Activated CD4-positive, alpha-beta T cell treated with anti-CD3 and anti-CD28 coated beads, Interleukin-2, Interleukin-6, amounts not matched to agents 100 ng/mL and 50 ng/mL, durations not matched to agents 16 hours and 8 hours (primary cell): ENCODE results near the gene RELCH.
A peak's percentile ranks its signal among the peaks of the same experiment; 100 is the strongest.

ENCODE experiments used
- DNase-seq: peaks from one replicate; pipeline ENCODE4 v3.0.0-alpha.2; 2020

RELCH gene

DNA sequence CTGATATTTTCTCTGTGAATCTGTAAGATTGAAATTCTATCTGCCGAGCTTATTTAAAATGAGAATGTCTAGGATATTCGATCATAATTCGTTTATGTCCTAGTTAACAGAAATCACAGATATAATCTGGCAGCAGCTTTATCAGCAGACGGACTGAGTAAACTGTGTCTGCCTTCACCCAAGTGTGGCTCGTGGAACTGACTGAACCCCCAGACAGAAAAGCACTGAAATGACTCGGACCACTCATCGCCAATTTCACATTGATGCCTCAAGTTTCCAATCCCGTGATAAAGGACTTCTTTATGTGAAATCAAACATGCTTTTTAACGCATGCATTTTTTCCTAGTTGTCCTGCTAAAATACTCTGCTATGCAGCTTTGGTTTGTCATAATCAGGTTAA lies 153.9 kb downstream of the RELCH start:
- peak; percentile 56 for DNase-seq

DNA sequence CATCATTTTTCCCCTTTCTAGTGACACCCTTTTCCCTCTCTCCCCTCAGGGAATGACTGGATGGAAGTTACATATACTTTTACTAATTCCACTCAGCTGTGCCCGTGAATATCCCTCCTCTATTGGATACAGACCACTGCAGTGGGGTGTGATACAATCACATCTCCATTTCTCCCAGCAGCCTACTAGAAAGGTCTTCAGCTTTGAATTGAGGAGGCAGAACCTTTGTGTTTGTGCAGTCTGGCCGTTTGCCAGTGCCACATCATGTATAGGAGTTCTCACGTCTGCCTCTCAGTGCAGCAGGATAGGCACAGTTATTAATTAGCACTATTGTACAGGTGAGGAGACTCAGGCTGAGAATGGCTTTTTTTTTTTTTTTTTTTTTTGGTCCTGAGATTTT lies 154.4 kb downstream of the RELCH start:
- DNase-seq, result no peak

DNA sequence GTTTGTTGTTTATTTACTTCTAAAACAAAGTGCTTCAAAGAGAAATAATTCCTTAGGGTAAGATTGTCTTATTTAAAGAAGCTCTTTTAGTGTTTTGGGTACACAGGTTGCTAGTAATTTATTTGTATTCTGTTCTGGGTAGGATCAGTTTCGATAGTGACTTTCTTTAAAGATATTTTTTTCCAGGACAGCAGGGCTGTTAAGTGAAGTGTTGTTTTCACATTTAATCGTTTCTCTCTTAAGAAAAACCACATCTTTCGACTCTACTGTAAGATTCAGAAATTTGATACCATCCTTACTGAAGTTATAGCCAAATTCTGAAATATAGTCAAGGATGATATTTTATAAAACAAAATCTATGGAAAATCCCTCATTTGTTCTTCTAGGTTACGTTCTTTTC lies 155.8 kb downstream of the RELCH start:
- DNase-seq, result no peak

DNA sequence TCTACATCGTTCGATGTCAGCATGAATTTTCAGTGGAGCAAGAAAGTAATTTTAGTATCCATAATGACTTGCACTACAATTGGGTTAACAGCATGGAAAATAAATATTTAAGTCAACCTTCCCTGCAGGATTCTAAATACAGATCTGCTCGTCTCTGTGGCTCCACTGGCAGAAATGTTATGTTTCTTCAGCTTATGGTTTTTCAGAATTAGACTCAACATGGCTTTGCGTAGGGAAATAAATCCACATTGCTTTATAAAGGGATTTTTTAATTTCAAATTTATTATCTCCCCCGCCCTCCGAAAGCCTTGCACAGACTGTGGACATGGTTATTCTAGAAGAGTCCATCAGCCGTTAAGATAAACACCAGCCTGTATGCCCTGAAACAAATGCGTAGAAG lies 156.3 kb downstream of the RELCH start:
- DNase-seq, result no peak

DNA sequence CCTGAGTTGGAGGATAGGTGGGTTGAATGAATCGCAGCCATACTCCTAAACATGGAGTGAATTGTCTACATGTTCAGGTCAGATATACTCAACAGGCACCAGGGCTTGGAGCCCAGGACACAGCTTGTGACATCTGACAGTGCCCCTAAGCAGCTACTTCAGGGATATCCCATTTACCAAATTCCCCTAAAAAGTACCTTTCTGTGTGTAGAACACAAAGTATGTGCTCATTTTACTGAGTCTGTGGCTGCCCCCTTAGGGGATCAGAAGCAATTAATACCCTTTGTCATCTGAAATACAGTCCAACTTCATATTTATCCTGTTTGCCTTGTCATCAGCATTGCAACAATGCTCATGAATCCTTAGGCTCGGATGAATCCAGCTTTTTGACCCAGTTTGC lies 158.9 kb downstream of the RELCH start:
- no peak for DNase-seq

DNA sequence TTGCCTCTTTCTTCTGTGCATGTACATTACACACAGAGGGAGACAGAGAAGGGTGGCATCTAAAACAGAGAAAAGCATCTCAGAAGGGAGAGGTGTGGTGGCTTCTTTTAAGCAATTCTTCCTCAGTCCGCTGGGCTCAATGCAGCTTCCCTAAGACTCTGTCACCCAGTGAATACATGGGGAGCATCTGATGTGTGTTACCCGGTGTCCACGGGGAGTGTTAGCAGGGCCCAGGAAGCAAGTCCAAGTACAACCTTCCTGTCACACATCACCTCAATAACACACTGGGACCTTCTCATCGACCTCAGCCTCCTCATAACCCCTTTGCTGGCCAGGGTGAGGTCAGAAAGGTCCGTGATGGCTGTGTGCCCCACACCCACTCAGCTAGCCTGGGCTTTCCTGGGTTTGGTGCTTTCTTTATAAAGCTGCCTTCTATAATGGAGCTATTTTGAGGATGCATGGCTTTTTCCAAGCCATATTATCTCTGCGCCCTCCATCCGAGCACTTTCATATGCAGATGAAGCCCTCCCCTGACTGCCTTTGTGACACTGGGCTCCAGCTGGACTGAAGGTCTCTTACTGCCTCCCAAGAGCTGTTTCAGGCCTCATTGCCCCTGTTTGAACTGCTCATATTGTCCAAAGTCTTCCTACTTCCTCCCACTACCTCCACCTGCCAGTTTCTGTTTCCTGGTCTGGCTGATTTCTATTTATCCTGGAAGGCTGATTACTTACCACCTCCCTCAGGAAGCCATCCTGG lies 159.5 kb downstream of the RELCH start:
- DNase-seq, result no peak

DNA sequence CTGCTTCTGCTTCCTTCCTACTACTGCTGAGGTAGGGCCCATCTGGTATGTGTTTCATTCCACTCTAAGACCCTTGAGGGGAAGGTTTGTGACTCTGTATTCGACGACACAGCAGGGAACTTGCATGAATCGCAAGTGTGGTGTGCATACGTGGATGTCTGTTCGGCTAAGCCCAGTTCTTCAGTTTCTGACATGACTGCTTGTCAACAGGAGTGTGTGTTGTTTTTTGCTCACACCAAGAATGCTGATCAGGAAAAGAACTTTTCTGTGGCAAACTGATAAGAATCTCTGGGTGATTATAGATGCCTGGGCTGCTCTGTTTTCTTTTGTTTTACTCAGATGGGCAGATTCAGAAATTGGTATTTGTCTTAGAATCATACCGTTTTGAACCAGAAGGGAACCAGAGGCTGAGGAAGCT lies 160.0 kb downstream of the RELCH start:
- DNase-seq, result peak; percentile 60

DNA sequence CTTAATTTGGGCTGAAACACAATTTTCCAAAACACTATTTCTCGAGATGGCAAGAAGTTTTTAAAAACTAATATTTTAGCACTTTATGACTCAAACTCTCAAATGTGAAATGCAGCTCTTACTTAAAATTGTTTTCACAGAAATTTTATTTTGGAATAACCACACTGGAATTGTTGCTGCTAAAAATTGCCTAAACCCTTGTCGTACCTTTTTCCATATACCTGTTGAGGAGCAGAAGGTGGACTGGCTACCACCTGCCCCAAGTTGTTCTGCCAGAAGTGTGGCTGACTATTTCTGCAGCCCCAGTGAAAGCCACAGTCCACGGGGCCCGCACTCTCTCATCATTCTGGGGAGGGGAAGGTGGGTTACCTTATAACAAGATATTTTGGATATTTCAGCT lies 161.4 kb downstream of the RELCH start:
- DNase-seq, result no peak

DNA sequence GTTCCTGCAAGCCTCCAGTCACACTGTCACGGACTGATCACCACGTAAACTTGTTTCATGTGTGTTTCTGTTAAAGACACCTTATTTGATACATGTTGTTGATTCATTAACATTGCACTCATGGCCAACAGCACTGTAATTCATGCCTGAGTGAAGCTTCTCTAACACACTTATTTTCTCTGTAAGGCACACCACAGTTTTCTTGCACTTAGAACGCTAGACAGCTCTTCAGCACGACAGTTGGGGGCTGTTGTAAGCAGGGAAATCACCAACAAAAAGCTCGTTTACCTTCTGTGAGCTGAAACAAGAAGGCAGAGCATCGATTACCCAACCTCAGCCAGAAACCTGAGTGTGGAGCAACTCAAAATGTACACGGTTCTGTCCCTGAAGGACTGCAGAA lies 166.1 kb downstream of the RELCH start:
- no peak for DNase-seq

DNA sequence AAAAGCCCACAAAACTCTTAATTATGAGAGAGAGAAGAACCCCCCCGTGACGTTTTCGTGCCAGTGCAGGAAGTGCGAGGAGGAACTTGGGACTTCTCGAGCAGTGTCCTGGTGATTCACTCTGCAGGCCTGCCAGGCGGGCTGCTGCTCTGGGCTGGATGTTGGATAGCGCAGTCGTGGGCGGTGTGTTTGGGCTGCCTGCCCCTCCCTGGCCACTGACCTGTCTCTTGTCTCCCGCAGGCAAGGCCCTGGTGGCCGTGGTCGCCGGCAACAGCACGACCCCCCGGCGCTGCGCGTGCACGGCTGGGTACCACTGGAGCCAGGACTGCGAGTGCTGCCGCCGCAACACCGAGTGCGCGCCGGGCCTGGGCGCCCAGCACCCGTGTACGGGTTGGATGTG lies 167.1 kb downstream of the RELCH start:
- no peak for DNase-seq

DNA sequence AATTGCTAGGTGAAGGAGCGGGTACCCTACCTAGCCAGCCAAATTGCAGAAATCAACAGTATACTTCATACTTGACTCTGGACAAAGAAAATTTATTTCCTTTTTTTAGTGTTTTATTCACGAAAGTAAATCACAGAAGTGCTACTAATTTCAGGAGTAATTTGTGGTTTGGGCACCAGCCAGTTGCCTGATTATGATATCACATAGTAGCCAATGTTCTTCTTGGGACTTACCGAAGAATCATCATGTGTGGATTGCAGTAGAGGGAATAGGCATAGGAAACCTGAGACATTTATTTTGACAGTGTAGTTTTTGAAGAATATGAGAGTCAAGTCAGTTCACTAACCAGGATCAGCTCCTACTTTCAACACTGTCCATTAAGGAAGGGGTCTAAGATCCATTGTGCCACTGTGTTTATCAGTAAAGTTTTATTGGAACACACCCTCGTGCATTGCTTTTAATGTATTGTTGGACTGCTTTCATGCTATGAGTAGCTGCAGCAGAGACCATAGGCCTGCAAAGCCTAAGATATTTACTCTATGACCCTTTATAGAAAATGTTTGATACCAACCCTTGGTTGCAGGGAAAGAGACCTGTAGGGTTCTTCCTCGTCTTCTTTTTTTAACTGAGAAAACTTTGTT lies 170.1 kb downstream of the RELCH start:
- DNase-seq, result no peak
